Measurements from ENCODE around the gene PNN.
"Not testable (repeated sequence)": the region's sequence is repeated elsewhere in the genome, so short reads cannot be mapped to it uniquely, and the experiment has no call there.

The PNN gene

GRCh38 chr14:39229601-39230110 lies 54.6 kb downstream of the PNN start:
- no peak for DNase-seq

GRCh38 chr14:39230416-39231035 lies 55.5 kb downstream of the PNN start:
- no peak for DNase-seq

- DNase-seq = not testable (repeated sequence)
Observed at GRCh38 chr14:39231751-39232553, 56.9 kb downstream of the PNN start.
